C4-2B (cell line): ENCODE data around the gene DYNLL1.

ENCODE experiments used
- H3K27ac ChIP-seq: fragments of 450-650 bp; 2 replicates; pipeline ENCODE4 v1.5.1; 2017
- ZFX ChIP-seq: fragments of 450-650 bp; IDR thresholded peaks from 2 replicates; pipeline ENCODE4 v1.6.1; 2017
- TF ChIP-seq, protein P1 (sequence below): fragments of 450-650 bp; conservative IDR thresholded peaks from 2 replicates; pipeline ENCODE4 v1.5.1; 2017; ENCODE audit warnings: mild to moderate bottlenecking

DYNLL1 gene

DNA sequence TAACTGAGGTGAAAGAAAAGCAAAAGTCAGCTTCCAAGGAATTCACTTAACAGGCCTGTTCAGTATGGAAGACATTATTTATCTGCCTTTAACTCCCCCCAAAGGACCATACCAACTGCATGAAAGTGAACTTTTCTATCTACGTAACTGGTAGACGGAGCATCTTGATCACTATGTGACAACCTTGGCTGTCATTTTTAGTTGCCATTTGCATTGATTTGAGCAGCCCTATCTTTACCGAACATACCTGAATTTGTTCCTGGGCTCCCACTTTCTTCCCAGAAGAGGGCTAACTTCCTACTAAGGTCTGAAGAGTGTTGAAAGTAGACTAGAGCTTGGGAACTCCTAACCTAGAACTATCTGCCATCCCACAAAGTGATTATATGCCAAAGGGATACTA, 35.8 kb upstream of the DYNLL1 start:
- no peak overlapping the region for H3K27ac ChIP-seq
- TF ChIP-seq, protein P1, sequence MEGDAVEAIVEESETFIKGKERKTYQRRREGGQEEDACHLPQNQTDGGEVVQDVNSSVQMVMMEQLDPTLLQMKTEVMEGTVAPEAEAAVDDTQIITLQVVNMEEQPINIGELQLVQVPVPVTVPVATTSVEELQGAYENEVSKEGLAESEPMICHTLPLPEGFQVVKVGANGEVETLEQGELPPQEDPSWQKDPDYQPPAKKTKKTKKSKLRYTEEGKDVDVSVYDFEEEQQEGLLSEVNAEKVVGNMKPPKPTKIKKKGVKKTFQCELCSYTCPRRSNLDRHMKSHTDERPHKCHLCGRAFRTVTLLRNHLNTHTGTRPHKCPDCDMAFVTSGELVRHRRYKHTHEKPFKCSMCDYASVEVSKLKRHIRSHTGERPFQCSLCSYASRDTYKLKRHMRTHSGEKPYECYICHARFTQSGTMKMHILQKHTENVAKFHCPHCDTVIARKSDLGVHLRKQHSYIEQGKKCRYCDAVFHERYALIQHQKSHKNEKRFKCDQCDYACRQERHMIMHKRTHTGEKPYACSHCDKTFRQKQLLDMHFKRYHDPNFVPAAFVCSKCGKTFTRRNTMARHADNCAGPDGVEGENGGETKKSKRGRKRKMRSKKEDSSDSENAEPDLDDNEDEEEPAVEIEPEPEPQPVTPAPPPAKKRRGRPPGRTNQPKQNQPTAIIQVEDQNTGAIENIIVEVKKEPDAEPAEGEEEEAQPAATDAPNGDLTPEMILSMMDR: no peak
- TF ChIP-seq ZFX: no peak

DNA sequence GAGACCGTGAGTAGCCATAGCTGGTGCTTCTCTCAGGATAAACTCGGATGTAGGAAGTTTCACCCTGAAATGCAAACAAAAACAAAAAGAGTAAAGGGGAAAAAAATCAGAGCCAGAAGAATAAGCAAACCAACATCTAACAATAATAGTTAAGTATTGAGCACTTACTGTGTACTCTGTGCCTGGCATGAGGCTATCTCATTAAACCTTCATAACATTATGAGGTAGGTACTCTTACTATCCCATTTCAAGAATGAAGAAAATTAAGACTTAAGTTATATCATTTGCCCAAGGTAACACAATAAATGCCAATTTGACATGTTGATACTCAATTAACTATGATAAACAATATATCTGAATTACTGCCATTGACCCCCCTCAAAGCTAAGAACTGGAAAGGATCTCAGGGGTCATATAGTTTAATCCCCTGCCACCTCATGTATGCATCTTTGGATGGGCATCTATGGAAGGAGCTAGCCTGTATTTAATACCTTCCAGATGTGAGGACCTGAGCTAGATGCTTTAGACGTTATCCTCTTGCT, 33.7 kb upstream of the DYNLL1 start:
- no peak overlapping the region for H3K27ac ChIP-seq
- no peak for TF ChIP-seq ZFX
- TF ChIP-seq, protein P1: no peak

DNA sequence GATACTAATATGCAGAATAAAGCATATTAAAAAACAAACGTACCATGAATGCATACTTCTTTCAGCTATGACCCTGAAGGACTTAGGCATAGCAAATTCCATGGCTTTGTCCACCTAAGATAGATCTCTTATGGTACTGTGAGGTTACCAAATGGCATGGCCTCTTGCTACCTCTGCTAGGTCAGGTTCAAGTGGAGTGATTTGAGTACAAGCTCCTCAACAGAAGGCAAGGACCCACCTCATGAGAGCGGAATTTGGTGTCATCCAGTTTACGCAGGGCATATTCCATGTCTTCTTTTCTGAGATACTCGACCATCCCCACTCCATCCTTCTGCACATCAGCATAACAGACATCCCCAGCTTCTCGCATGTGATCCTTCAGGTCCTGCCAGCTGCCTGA, 32.2 kb upstream of the DYNLL1 start:
- no peak overlapping the region for H3K27ac ChIP-seq
- TF ChIP-seq ZFX: no peak
- TF ChIP-seq, protein P1: no peak

DNA sequence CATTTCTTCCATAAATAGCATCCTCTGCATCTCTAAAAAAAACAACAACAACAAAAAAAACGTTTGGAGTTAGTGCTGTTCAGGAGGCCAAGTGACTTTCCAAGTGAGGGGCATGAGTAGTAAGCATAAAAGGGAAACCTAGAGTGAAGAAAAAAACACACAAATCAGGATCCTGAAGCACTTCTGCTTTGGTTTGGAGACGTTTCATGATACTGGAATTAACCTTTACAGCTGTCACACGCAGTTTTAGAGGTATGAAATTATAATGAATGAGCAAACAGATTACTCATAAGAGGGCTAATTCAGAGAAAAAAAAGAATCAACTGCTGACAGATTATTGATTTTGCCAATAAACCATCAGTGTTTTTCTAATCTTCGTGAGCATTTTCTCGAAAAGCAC, 30.2 kb upstream of the DYNLL1 start:
- TF ChIP-seq, protein P1: no peak
- TF ChIP-seq ZFX: no peak
- no peak overlapping the region for H3K27ac ChIP-seq

DNA sequence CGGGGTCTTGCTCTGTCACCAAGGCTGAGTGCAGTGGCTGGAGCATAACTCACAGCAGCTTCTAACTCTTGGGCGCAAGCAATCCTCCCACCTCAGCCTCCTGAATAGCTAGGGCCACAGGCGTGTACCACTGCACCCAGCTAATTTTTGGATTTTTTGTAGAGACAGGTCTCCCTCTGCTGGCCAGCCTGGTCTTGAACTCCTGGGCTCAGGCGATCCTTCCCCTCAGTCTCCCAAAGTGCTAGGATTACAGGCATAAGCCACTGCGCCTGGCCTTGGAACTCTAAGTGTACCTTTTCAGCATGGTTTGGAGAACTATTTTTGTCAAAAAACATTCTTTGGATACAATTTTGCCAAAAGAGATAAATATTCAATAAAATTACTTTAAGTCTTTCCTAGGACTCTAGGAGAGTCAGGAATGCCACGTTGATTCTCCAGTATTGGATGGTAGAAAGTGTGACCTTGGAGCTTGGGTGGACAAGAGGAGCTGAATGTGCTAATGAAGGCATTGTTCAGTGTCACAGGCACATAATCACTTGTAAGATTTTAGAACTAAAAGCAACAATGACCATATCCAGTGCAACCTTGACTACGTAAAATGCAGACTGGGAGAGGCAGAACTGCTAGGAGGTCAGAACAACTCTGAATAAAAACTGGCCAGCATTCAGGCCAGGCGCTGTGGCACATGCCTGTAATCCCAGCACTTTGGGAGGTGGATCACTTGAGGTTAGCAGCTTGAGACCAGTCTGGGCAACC, 29.2 kb upstream of the DYNLL1 start:
- H3K27ac ChIP-seq: no peak overlapping the region
- no peak for TF ChIP-seq ZFX
- TF ChIP-seq, protein P1: peak; percentile 70

DNA sequence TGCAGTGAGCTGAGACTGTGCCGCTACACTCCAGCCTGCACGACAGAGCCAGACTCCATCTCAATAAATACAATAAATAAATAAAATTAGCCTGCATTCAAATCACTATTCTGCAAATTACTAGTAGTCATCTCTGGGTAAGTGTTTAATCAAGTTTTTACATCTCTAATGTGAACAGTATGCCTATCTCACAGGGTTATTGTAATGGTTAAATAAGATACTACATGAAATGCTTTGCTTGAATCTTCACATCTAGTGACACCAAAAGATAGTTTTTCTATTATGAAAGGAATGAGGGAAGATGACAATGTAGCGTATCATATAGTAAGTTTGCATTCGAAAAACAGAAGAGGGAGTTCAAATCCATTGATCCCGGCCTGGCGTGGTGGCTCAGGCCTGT, 28.5 kb upstream of the DYNLL1 start:
- TF ChIP-seq ZFX: no peak
- H3K27ac ChIP-seq: no peak overlapping the region

DNA sequence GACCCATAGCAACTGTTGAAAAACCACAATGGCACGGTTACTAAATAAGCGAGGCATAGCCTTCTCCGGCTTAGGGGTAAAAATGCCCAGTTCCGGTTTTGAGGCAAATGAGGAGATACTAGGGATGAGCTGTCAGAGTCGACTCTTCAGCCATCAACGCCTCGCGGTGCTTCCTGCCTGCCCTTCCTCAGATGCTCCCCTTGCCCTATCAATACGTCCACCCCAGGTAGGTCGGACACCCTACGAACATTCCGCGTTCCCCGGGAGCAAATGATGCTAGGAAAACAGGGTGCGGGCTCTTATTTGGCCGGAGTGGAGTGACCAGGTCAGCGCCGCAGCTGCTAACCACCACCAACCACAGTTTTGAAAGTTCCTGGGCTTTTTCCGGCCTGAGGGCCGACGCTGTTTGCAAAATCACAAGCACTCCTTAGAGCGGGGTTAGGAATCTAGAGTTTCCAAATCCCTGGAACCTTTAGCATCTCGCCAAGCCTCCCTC, 27.5 kb upstream of the DYNLL1 start:
- TF ChIP-seq, protein P1: no peak
- no peak for TF ChIP-seq ZFX
- peak overlapping the region; percentile 96 for H3K27ac ChIP-seq
